AG04450 (cell line): ENCODE measurements around the gene ACTR5. TPM values are rescaled to one million over a fixed set of nuclear protein-coding genes. Genes with fewer than 3 reads are reported as not detected.

Experiments
- CTCF ChIA-PET: fragments of 300-600, 350-600 bp; formaldehyde crosslinking; extraction: SDS; loops from one replicate; lab custom pipeline; 2022; ENCODE audit warnings: antibody characterized with exemption, inconsistent platforms; lab: Charles Lee
- POLR2A ChIA-PET: fragments of 350-600 bp; formaldehyde crosslinking; extraction: SDS; loops from one replicate; lab custom pipeline; 2021; ENCODE audit warnings: antibody characterized with exemption, inconsistent platforms; lab: Yijun Ruan, JAX
- DNase-seq: peaks from one replicate; pipeline ENCODE4 v3.0.0-alpha.2; 2011; ENCODE audit warnings: low read depth, low spot score
- H3K27ac ChIP-seq: one replicate; pipeline ENCODE4 v1.5.1; 2012; ENCODE audit warnings: low read depth, low read length, control low read depth
- H3K27me3 ChIP-seq: one replicate; pipeline ENCODE4 v1.6.0; 2012; ENCODE audit warnings: low read length; ENCODE audit not compliant: control insufficient read depth, insufficient read depth
- H3K4me3 ChIP-seq: 2 replicates; pipeline ENCODE4 v1.5.1; 2011; ENCODE audit warnings: mild to moderate bottlenecking, low read depth, low read length, control low read depth
- H3K9me3 ChIP-seq: 2 replicates; pipeline ENCODE4 v1.5.1; 2012; ENCODE audit warnings: low read length; ENCODE audit not compliant: control insufficient read depth, insufficient read depth
- polyA plus RNA-seq: library from polyadenylated mRNA; depleted of rRNA; stranded (reverse); fragments of >200 nt; gene quantifications from 2 replicates; pipeline ENCODE4 v1.2.3, GENCODE V29; 2011
- TF ChIP-seq, protein P1 (sequence below): IDR thresholded peaks from 2 replicates; pipeline ENCODE4 v1.5.1; 2011; ENCODE audit warnings: low read depth, low read length, control low read depth, inconsistent platforms

ACTR5 gene
- polyA plus RNA-seq, 1 experiment, result 6.1 TPM

DNA sequence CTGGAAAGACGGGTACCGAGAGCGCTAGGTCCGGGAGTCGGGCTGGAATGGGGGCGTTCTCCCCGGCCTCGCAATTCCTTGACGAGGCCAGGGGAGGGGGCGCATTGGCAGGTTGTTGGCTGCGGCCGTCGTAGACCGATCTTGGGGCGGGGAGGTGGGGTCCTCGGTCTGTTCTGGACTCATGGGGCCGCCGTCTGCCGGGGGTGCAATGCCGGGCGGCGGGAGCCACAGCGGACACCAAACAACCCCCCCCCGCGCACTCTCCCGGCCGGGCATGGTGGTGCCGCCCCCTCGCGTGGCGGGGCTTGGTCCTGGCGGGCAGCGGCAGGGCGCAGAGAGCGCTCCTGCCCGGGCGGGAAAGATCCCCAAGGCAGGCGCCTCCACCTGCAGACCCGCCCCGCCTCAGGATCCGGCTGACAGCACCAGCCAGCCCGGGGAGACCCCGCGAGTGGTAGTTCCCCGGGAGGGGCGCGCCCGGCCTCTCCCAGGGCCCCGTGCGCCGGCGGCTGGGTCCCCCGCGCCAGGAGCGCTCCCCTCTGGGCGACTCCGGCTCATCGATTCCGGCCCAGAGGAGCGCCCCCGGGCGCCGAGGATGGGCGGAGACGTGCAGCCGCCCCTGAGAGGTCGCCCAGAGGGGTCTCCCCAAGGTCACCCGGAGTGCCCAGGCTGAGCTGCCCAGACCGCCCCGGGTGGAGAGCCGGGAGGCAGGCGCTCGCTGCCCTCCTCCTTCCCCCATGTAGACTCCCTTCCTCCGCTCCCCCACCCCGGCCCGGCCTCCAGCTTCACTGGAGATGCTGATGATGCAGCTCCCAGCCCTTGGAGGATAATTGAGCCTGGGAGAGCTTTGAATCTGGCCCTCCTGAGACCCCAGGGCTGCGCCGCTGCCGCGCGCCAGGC, 57.9 kb downstream of the ACTR5 start:
- H3K4me3 ChIP-seq, result peak overlapping the region; percentile 36

DNA sequence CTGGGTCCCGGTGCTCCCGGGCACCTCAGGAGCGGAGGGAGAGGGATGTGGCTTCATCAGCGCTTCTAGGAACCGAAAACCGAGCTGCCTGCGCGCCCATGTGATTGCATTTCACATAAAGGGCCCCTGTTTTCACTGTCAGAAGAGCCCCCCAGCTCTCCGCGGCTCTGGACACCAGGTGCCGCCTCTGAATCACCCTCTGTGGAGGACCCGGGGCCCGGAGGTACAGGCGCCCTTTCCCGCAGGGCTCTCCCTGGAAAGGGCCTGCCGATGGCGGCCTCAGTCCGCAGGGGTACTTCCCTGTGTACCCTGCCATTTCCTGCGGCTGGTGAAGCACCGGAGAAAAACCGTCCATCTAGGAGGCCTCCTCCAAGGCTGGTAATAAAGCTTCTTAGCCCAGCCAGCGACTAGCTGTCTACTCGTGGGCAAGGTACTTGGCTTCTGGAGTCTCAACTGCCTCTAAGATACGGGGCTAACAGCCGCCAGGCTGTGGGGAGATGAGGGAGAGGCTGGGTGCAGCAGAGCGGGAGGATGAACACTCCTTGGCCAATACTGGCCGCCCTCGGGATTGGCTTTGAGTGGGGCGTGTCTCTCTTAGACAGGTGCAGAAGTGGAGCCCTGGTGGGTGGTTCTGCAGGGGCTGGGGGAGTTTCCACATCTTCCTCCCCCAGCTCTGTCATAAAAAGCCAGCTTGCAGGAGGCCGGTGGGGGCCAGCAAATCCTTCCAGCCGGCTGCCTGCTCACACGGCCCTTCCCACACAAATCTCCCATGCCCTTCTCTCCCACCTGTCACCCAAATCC, 58.8 kb downstream of the ACTR5 start:
- DNase-seq, result no peak
- peaks cover 47% of the 10 kb centered on the region for H3K27me3 ChIP-seq

More for the DNA sequence above, 57.9 kb downstream of the ACTR5 start:
- no peak overlapping the region for H3K27ac ChIP-seq
- no peaks in the 10 kb centered on the region; the same call in 1 of the 2 replicates for H3K9me3 ChIP-seq
- ChIA-PET CTCF (interaction anchor here (1.4 kb wide), 1 partner anchor 243 kb away, joined by 4 read pairs; no protein-coding TSS in a partner anchor), POLR2A (no interaction called here)
- no peak for DNase-seq
- H3K27me3 ChIP-seq, result peaks cover 45% of the 10 kb centered on the region
- TF ChIP-seq, protein P1, sequence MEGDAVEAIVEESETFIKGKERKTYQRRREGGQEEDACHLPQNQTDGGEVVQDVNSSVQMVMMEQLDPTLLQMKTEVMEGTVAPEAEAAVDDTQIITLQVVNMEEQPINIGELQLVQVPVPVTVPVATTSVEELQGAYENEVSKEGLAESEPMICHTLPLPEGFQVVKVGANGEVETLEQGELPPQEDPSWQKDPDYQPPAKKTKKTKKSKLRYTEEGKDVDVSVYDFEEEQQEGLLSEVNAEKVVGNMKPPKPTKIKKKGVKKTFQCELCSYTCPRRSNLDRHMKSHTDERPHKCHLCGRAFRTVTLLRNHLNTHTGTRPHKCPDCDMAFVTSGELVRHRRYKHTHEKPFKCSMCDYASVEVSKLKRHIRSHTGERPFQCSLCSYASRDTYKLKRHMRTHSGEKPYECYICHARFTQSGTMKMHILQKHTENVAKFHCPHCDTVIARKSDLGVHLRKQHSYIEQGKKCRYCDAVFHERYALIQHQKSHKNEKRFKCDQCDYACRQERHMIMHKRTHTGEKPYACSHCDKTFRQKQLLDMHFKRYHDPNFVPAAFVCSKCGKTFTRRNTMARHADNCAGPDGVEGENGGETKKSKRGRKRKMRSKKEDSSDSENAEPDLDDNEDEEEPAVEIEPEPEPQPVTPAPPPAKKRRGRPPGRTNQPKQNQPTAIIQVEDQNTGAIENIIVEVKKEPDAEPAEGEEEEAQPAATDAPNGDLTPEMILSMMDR, result no peak

DNA sequence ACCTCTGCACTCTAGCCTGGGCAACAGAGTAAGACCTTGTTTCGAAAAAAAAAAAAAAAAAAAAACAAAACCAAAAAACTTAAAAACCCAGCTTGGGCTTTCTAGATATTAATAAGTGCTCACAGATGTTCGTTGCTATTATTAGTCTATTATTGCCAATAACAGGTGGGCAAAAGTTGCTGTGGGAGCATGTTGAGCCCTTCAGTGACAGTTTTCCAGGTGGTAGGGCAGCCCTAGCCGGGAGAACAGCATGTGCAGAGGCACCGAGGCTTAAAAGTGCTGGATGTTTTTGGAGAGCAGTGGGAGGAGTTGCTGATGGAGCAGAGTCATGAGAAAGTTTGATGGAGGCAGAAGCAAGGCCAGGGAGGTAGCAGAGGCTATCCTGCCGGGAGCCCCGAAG, 61.7 kb downstream of the ACTR5 start:
- peaks cover 50% of the 10 kb centered on the region for H3K27me3 ChIP-seq
- POLR2A ChIA-PET, result no interaction called here
- CTCF ChIA-PET, result no interaction called here
- no peaks in the 10 kb centered on the region; the same call in 1 of the 2 replicates for H3K9me3 ChIP-seq
- no peak for DNase-seq
- H3K27ac ChIP-seq, result no peak overlapping the region
- TF ChIP-seq, protein P1, result no peak
- H3K4me3 ChIP-seq, result no peak overlapping the region

More for the DNA sequence above, 58.8 kb downstream of the ACTR5 start:
- TF ChIP-seq, protein P1, result no peak
- CTCF ChIA-PET, result no interaction called here
- H3K4me3 ChIP-seq, result no peak overlapping the region
- no peaks in the 10 kb centered on the region; the same call in 1 of the 2 replicates for H3K9me3 ChIP-seq
- H3K27ac ChIP-seq, result no peak overlapping the region
- POLR2A ChIA-PET, result no interaction called here

DNA sequence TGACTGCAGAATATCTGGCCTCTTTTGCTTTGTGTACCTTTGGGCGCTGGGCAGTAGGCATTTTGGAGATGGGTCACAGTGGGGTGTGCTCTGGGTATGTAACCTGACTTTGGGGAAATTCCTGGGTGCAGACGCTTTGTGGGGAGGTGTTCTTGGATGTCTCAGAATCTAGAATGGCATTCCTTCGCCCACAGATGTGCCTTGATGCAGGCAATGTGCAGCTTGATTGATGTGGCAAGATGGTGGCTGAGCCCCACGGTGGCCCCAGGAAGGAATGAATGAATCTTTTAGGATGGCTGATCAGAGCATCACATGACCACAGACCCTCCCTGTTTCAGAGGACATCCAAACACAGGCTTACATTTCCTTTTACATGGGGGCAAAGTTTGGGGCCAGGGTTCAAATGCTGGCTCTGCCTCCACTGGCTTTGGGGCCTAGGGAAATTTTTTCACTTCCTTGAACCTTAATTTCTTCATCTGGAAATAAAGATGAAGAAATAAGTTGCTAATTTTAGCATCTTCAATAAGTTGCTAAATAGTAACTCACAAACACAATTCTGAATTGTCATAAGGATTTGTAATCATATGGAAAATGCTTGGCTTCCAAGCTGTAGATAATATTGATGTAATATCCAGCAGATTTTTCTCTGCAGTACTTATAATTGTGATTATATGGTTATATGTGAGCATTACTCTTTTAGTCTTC, 62.8 kb downstream of the ACTR5 start:
- CTCF ChIA-PET, result no interaction called here
- no peaks in the 10 kb centered on the region; the same call in 1 of the 2 replicates for H3K9me3 ChIP-seq
- H3K27me3 ChIP-seq, result peaks cover 40% of the 10 kb centered on the region
- POLR2A ChIA-PET, result no interaction called here
- DNase-seq, result no peak
- no peak overlapping the region for H3K27ac ChIP-seq
- TF ChIP-seq, protein P1, result no peak
- no peak overlapping the region for H3K4me3 ChIP-seq
